ENCODE results near the gene LRRC8B.
"Not testable (repeated sequence)": the region's sequence is repeated elsewhere in the genome, so short reads cannot be mapped to it uniquely, and the experiment has no call there.

The LRRC8B gene

DNA sequence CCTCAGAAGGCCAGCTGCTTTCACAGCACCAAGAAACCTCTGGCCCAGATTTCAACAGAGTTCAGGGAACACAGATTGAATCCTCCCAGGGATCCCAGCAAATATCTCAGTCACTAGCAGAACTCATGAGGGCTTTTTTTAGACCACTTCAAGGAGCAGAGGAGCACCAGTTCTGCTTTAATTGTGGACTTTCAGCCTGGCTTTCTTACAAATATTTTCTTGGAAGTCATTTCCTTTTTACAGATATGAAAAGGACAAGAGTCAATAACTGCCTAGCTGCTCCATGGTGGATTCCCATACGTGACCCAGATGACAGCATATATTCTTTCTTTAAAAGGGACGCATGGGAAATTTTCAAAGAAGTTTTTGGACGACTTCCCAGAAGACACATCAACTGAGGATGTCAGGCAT lies 6.4 kb upstream of the LRRC8B start:
- H3K9ac ChIP-seq (ENCODE audit: low read depth, low read length, poor library complexity, severe bottlenecking) = no peak overlapping the region
- no peaks in the 10 kb centered on the region for H3K9me2 ChIP-seq (replicated peaks; ENCODE audit: low read depth, low read length)
- no peaks in the 10 kb centered on the region for H3K27me3 ChIP-seq (ENCODE audit: insufficient read depth, low read length, poor library complexity, severe bottlenecking)
- H3K4me1 ChIP-seq (ENCODE audit: insufficient read depth, low read length, poor library complexity, severe bottlenecking) = peaks cover under 1% of the 10 kb centered on the region
- H3F3A ChIP-seq (ENCODE audit: low read depth) = no peaks in the 10 kb centered on the region
- H3K79me2 ChIP-seq (ENCODE audit: insufficient read depth, low read length) = no peaks in the 10 kb centered on the region
- H3K4me3 ChIP-seq (ENCODE audit: low read length, poor library complexity, severe bottlenecking) = no peak overlapping the region
- TF ChIP-seq, protein P1, sequence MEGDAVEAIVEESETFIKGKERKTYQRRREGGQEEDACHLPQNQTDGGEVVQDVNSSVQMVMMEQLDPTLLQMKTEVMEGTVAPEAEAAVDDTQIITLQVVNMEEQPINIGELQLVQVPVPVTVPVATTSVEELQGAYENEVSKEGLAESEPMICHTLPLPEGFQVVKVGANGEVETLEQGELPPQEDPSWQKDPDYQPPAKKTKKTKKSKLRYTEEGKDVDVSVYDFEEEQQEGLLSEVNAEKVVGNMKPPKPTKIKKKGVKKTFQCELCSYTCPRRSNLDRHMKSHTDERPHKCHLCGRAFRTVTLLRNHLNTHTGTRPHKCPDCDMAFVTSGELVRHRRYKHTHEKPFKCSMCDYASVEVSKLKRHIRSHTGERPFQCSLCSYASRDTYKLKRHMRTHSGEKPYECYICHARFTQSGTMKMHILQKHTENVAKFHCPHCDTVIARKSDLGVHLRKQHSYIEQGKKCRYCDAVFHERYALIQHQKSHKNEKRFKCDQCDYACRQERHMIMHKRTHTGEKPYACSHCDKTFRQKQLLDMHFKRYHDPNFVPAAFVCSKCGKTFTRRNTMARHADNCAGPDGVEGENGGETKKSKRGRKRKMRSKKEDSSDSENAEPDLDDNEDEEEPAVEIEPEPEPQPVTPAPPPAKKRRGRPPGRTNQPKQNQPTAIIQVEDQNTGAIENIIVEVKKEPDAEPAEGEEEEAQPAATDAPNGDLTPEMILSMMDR (conservative IDR thresholded peaks at IDR 0.05; ENCODE audit: low read length) = no peak
- TF ChIP-seq EZH2phosphoT487 (IDR thresholded peaks at IDR 0.05; ENCODE audit: borderline replicate concordance) = no peak
- no peak overlapping the region for H3K4me2 ChIP-seq (ENCODE audit: low read depth, low read length, poor library complexity, severe bottlenecking)
- H3K36me3 ChIP-seq (ENCODE audit: insufficient read depth, low read length) = no peaks in the 10 kb centered on the region
- H4K20me1 ChIP-seq (ENCODE audit: insufficient read depth, low read length, poor library complexity, severe bottlenecking) = no peaks in the 10 kb centered on the region
- H2AFZ ChIP-seq (ENCODE audit: low read length) = no peak overlapping the region
- no peaks in the 10 kb centered on the region for H3K9me3 ChIP-seq (ENCODE audit: insufficient read depth, low read depth, low read length)

DNA sequence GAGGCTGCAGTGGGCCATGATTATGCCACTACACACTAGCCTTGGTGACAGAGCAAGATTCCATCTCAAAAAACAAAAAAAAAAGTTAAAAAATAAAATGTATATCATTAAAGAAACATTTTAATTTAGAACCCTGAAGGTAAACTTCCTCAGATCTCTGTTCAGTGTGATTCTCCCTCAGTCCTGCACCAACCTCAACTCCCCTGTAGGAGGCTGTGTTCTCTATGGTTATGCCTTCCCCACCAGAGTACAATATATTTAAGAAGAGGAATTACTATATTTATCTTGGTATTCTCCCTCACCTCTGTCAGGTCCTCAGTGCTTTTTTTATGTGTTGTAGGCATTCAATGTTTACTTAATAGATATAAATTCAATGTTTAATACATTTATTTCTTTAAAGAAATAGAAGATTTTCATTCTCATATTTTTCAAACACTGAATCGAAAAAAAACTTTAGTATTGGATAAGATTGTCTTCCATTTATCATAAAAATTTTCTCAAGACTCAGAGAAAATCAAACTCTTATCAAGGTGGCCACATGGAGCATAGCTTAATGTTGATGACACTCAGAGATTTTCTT lies 4.8 kb upstream of the LRRC8B start:
- Histone ChIP-seq H3F3A (ENCODE audit: low read depth) (no peaks in the 10 kb centered on the region), H3K4me1 (ENCODE audit: insufficient read depth, low read length, poor library complexity, severe bottlenecking) (peaks cover 11% of the 10 kb centered on the region), H3K4me2 (ENCODE audit: low read depth, low read length, poor library complexity, severe bottlenecking) (no peak overlapping the region), H3K9me3 (ENCODE audit: insufficient read depth, low read depth, low read length) (no peaks in the 10 kb centered on the region), H2AFZ (ENCODE audit: low read length) (no peak overlapping the region), H3K4me3 (ENCODE audit: low read length, poor library complexity, severe bottlenecking) (no peak overlapping the region), H3K9me2 (replicated peaks; ENCODE audit: low read depth, low read length) (no peaks in the 10 kb centered on the region), H3K27me3 (ENCODE audit: insufficient read depth, low read length, poor library complexity, severe bottlenecking) (no peaks in the 10 kb centered on the region), H4K20me1 (ENCODE audit: insufficient read depth, low read length, poor library complexity, severe bottlenecking) (no peaks in the 10 kb centered on the region), H3K36me3 (ENCODE audit: insufficient read depth, low read length) (no peaks in the 10 kb centered on the region), H3K79me2 (ENCODE audit: insufficient read depth, low read length) (peaks cover 1% of the 10 kb centered on the region), H3K9ac (ENCODE audit: low read depth, low read length, poor library complexity, severe bottlenecking) (no peak overlapping the region)
- TF ChIP-seq, protein P1 (conservative IDR thresholded peaks at IDR 0.05; ENCODE audit: low read length) = peak; percentile 65
- no peak for TF ChIP-seq EZH2phosphoT487 (IDR thresholded peaks at IDR 0.05; ENCODE audit: borderline replicate concordance)

DNA sequence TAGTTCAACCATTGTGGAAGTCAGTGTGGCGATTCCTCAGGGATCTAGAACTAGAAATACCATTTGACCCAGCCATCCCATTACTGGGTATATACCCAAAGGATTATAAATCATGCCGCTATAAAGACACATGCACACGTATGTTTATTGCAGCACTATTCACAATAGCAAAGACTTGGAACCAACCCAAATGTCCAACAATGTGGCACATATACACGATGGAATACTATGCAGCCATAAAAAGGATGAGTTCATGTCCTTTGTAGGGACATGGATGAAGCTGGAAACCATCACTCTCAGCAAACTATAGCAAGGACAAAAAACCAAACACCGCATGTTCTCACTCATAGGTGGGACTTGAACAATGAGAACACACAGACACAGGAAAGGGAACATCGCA lies 2.7 kb upstream of the LRRC8B start:
- Histone ChIP-seq H4K20me1 (ENCODE audit: insufficient read depth, low read length, poor library complexity, severe bottlenecking) (peaks cover 13% of the 10 kb centered on the region), H3K4me1 (ENCODE audit: insufficient read depth, low read length, poor library complexity, severe bottlenecking) (peaks cover 17% of the 10 kb centered on the region), H3K79me2 (ENCODE audit: insufficient read depth, low read length) (peaks cover 22% of the 10 kb centered on the region)
- H3F3A ChIP-seq (ENCODE audit: low read depth); H3K9me2 ChIP-seq (replicated peaks; ENCODE audit: low read depth, low read length); H3K4me2 ChIP-seq (ENCODE audit: low read depth, low read length, poor library complexity, severe bottlenecking); H3K9me3 ChIP-seq (ENCODE audit: insufficient read depth, low read depth, low read length); H3K36me3 ChIP-seq (ENCODE audit: insufficient read depth, low read length); H3K9ac ChIP-seq (ENCODE audit: low read depth, low read length, poor library complexity, severe bottlenecking); H2AFZ ChIP-seq (ENCODE audit: low read length); H3K4me3 ChIP-seq (ENCODE audit: low read length, poor library complexity, severe bottlenecking); H3K27me3 ChIP-seq (ENCODE audit: insufficient read depth, low read length, poor library complexity, severe bottlenecking): not testable (repeated sequence)

All from Loucy (cell line).